GM21737 (cell line): ENCODE results near the gene POC1A.

Source experiments
- ATAC-seq: cut with Tn5 transposase; IDR thresholded peaks from one replicate; pipeline ENCODE4 v1.9.1; 2021; ENCODE audit warnings: mild to moderate bottlenecking, moderate library complexity; ENCODE audit not compliant: unreplicated experiment

POC1A gene

DNA sequence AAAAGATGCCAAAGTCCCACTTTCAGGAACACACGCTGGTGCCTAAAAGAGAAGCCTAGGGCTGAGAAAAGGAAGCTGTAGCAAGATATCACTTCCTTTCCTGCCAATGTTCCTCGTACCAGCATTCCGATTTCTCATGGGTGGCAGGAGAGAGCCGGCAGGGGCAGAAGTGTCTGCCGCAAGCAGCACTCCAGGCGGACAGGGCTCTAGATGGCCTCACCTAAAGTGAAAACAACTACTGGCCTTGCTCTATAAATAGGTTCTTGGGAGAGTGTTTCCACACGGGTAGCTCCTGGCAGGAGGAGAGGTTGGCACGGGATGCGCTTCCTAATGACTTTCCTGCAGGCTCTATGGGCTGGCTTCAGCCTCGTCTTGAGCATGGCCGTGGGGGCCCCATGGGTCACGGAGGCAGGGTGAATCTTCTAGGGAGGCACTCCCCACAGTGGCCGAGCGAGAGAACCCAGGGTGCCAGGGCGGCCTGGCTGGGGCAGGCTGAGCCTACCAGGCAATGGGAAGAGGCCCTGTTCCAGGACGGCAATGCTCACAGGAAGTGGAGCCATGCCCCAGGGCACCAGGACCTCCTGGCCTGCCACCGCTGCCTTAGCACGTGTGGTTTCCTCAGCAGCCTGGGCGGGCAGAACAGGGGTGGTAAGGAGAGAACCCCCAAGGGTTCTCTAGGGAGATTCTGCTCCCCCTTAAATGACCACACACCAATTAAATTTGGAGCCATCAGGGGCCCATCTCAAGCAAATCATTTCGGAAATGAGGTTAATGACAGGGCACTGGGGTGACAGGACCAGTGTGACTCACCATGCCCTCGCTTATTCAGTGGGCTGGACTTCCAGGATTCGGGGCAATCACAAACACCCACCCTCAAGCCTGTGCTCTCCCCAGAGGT, 83.2 kb downstream of the POC1A start:
- ATAC-seq = no peak

- no peak for ATAC-seq
These were observed 84.4 kb downstream of the POC1A start for GRCh38 chr3:52069855-52070254.

- ATAC-seq = no peak
These were observed 85.1 kb downstream of the POC1A start for GRCh38 chr3:52069135-52069534.

DNA sequence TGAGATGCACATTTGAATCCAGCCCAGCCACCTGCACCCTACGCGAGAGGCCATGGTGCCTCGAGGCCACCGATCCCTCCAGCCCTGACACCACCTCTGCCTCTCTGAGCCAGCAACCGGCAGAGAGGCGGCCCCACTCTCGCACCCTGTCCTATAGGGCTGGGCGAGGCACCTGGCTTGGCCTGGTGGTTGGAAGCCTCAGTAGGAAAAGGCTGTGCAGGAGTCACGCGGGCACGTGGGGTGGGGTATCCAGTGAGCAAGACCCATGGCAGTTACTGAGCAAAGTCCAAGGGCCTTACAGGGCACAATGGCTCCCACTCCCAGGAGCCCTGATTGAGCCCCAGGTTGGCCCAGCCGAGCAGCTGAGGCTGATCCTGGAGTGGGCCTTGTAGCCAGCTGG, 85.5 kb downstream of the POC1A start:
- ATAC-seq = no peak

GRCh38 chr3:52068055-52068571, 86.1 kb downstream of the POC1A start:
- ATAC-seq = no peak

GRCh38 chr3:52067526-52067925, 86.7 kb downstream of the POC1A start:
- no peak for ATAC-seq

DNA sequence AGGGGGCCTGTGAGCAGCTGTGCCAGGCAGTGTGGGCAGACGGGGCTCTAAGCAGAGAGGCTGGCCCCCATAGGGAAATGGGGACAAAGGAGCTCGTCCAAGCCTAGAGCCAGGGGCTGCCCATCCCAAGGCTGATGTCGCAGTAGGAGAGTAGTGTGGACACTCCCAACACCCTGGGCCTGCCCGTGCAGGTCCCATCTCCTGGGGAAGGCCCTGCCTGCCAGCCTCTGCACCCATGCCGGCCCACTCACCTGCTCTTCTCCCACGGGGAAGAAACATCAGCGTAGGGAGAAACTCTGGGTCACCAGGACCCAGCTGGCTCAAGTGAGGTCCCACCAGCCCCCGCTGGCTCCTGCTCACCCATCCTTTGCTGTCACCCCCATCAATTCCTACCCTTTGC, 87.2 kb downstream of the POC1A start:
- ATAC-seq = no peak

GRCh38 chr3:52065264-52065756, 88.9 kb downstream of the POC1A start:
- ATAC-seq = no peak

GRCh38 chr3:52064561-52064960, 89.7 kb downstream of the POC1A start:
- ATAC-seq = no peak

DNA sequence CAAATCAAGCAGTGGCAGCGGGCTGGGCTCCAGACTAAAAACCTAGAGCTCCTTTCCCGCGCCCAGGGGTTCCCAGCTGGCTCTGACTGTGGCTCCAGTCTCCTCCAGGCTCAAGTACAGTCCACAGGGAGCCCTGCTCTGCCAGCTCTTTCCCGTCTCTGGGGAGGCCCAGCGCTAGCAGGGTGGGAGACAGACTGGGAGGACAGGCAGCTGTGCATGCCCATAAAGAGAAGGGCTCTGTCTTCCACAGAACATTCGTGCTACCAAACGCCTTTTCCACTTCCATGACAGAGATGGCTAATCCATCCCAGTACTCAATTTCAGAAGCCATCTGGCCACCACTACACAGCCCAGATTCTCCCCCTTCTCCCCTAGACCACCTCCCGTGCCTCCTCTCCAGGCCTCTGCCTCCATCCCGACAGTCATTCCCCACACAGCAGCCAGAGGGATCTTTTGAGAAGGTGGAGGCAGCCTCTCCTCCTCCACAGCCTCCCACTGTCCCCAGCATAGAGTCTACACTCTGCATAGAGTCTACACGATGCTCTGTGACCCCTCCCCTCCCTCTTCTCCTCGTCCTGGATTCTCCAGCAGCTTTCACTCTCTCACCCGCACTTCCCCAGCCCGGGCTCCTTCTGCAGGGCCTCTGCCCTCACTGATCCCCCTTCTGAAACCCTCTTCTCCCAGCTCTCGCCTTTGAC, 91.0 kb downstream of the POC1A start:
- no peak for ATAC-seq

- no peak for ATAC-seq
These were observed 91.7 kb downstream of the POC1A start for GRCh38 chr3:52062505-52062904.

DNA sequence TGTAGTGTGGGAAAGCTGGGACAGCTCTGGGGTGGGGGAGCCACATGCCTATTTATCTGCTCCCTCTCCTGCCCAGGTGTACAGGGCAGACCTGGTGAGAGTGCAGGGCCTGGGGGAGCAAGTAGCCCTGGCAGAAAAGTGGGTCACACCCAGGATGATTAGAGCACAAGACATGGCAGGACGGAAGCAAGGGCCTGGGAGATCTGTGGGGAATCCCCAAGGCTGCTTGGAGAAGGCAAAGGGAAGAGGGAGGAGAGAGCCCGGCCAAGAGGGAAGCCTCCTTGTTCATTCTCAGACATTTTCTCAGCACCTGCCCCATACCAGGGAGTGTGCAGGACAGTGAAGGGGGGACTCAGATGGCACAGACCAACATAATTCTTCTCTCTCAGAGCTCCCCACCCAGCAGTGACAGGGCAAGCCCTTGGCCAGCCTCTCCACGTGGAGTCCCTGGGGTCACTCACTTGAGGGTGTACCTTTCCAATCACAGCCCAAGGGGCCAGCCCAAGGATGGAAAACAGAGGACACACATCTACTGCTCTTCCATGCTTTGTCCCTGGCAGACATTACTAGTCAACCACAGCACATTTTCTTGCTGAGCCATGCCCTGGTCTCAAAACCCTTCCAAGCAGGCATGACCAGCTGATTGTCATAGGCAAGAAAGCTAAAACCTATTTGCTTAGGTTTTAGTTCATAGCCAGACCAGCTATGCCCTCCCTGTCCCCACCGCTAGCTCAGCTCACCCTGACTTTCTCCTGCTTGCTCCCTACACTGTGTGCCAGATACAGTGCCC, 92.9 kb downstream of the POC1A start:
- ATAC-seq = no peak

DNA sequence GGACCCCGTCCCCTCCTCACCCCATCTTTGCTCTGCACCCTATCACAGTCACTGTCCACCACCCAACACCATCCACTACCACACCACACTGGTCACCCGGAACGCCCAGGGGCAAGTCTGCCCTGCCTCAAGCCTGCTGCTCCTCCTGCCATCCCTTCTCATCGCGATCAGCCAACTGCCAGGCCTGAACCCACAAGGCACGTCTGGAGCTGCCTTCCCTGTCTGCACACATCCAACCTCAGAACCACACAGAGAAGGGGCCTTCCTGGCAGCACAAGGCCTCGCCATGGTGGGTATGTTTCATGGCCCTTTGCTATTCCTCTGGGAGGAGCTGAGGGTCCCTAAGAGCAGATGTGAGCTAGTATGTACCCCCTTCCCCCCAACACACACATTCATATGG, 94.4 kb downstream of the POC1A start:
- ATAC-seq = no peak

DNA sequence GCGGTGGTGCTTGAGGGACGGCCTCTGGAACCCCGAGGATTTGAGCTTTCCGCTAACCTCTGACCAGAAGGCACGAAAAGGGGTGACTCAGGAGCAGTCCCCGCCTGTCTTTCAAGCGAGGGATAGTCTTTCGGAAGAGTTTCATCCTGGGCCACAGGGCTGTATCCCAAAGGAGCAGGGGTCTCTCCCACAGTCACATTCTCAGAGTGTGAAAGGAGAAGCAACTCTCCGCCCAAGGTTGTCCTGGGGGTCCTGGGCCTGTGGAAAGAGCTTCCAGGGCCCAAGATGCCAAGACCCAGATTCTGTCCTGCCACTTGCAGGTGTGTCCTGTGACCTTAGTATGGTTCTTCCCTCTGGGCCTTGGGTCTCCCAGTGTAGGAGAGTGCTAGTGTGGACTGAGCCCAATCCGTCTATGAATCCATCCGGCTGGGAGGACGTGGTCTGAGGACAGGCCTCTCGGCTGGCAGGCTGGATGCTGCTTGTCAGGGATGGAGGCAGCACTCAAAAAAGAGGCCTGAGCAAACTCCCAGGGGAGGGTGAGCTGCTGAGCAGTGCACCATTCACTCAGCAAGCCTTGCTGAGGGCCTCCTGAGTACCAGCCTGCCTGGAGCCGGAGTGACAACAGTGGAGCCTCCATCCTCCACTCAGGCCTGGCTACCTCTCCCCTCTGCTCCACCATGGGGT, 96.3 kb downstream of the POC1A start:
- ATAC-seq = no peak

- ATAC-seq = peak; percentile 73
These were observed 97.0 kb downstream of the POC1A start for GRCh38 chr3:52056968-52057811.

GRCh38 chr3:52056521-52056967, 97.7 kb downstream of the POC1A start, which contains the start of gene DUSP7:
DUSP7 (minus strand) TSS chr3:52056571; CDS start chr3:52056366, 205 bp downstream.
- peak; percentile 27 for ATAC-seq

DNA sequence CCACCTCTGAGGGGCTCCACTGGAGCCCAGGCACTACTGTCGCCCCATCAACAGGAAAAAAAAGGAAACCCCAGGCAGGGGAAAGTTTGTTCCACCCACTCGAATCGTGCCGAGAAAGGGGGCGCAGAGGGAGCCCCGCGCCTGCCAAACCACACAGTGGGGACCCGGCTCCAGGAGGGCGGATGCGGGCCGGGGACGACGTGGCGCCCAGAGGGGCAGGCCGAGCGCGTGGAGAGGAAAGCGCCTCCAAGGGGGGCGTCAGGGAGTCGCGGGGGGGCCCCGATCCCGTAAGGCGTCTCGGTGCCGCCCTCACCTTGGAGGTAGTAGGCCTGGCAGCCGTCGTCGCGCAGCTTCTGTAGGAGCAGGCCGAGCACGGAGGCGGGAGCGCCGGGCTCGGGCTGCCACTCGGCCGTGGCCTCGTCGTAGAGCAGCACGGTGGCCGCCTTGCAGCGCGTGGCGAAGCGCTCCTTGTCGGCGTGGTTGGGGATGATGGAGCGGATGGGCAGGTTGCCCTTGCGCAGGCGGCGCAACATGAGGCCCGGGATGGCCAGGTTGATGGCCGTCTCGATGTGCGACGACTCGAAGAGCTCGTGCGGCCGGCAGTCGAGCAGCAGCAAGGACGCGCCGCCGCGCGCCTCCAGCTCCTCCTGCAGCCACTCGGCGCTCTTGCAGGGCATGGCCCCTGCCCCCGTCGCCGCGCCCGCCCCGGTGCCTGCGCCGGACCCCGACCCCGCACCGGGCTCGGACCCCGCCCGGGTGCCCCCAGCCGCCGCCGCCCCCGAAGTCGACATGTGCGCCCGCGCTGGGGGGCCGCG, 98.5 kb downstream of the POC1A start:
- peak; percentile 15 for ATAC-seq

DNA sequence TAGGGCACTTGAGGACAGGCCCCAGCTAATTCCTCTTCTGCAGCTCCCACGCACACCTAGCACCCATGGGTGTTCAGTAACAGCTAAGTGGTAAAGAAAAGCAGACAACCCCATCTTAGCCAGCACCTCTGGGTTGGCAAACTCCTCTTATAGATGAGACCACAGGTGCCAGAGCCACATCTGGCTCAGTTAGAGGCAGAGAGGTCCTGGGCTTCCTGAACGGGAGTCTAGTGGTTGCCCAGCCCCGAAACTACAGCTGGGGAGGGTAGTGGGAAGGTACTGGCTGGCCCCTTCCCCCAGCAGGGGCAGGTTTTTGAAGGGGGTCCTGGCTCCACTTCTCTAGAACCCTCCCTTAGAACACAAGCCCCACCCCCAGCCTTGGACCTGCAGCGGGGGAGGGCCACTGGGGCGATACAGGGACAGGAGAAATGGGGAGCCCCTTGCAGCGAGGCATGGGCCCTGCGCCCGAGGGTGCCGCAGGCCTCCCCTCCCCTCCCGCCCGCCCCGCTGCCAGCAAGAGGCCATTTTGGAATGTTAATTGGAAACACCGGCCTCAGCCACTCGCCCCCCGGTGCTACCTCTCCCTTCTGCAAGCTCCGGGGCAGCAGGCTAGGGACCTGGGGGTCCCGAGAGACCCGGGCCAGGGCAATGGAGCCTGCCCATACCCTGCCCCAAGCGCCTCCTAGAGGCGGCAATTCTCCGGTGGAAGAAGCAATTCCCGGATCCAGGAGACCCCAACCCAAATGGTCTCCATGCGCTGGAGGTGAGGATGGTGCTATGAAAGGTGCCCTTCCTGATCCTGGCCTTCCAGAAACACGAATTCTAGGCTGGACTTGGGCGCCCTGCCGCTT, 99.3 kb downstream of the POC1A start:
- ATAC-seq = no peak
